ENCODE measurements around the gene WNT5A.

DNA sequence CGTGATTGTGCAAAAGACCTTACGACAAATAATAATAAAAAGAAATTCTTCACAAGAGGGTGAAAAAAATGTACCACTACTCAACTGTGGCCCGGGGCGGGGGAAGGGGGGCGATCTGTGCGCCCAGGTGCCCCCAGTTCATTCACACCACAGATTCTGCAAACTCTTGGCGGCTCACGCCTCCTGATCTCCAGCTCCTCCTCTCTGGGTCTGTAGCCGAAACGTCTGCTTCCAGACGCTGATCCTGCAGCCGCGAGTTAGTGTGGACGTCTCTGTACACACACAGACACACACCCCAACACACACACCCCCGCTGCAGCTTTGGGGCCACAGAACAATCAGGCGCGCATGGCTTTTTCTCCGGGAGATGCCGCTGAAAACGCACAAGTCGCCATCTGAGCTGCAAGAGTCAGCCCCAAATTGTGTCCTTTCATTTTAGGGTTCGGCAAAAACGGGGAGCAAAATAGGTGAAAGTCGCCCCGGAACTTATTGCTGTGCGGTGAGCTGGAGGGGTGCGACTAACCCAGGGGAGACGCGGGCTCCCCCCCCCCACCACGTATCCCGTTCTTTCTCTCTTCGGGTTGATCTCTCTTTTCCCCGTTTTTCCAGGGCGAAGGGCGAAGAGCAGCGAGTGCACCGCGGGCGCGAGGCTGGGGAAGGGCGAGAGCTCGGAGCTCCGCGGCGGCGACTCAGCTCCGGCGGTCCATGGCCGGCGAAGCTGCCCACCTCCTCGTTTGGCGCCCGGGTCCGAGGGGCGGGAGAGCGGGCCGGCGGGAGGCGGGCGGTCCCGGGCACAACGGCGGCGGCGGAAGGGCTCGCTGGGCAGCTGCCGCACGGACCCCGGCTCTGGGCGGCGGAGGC lies 505 bp upstream of the WNT5A start:
- TF ChIP-seq RBM22 (IDR thresholded peaks at IDR 0.05; ENCODE audit: low read depth, low read length, poor library complexity, severe bottlenecking): no peak
- TF ChIP-seq EGR1 (conservative IDR thresholded peaks at IDR 0.05): no peak
- TF ChIP-seq EZH2 (IDR thresholded peaks at IDR 0.05; ENCODE audit: borderline replicate concordance, low read depth, low read length): no peak
- TF ChIP-seq ZNF449 (CRISPR knock-in tag; IDR thresholded peaks at IDR 0.05): no peak
- TF ChIP-seq, protein P1, sequence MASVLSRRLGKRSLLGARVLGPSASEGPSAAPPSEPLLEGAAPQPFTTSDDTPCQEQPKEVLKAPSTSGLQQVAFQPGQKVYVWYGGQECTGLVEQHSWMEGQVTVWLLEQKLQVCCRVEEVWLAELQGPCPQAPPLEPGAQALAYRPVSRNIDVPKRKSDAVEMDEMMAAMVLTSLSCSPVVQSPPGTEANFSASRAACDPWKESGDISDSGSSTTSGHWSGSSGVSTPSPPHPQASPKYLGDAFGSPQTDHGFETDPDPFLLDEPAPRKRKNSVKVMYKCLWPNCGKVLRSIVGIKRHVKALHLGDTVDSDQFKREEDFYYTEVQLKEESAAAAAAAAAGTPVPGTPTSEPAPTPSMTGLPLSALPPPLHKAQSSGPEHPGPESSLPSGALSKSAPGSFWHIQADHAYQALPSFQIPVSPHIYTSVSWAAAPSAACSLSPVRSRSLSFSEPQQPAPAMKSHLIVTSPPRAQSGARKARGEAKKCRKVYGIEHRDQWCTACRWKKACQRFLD (CRISPR knock-in tag; IDR thresholded peaks at IDR 0.05): no peak
- TF ChIP-seq, protein P2, sequence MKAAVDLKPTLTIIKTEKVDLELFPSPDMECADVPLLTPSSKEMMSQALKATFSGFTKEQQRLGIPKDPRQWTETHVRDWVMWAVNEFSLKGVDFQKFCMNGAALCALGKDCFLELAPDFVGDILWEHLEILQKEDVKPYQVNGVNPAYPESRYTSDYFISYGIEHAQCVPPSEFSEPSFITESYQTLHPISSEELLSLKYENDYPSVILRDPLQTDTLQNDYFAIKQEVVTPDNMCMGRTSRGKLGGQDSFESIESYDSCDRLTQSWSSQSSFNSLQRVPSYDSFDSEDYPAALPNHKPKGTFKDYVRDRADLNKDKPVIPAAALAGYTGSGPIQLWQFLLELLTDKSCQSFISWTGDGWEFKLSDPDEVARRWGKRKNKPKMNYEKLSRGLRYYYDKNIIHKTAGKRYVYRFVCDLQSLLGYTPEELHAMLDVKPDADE (conservative IDR thresholded peaks at IDR 0.05; ENCODE audit: control insufficient read depth, low read depth, low read length): no peak
- TF ChIP-seq ZNF354B (CRISPR knock-in tag; IDR thresholded peaks at IDR 0.05): no peak
- TF ChIP-seq ZKSCAN1 (IDR thresholded peaks at IDR 0.05; ENCODE audit: low read depth, low read length): no peak
- TF ChIP-seq TCF7 (IDR thresholded peaks at IDR 0.05; ENCODE audit: borderline replicate concordance): no peak

Data from K562 (cell line).